ENCODE results near the gene ZNF669. TPM values are rescaled to one million over a fixed set of nuclear protein-coding genes. Genes with fewer than 3 reads are reported as not detected.
A peak's percentile ranks its signal among the peaks of the same experiment; 100 is the strongest.
"Not testable (repeated sequence)": the region's sequence is repeated elsewhere in the genome, so short reads cannot be mapped to it uniquely, and the experiment has no call there.

The ZNF669 gene
- 7.0 TPM for total RNA-seq

GRCh38 chr1:247103859-247104591, at the start of gene ZNF669:
TSS of gene ZNF669 (minus strand) at chr1:247104356. CDS start at chr1:247104199, 157 bp downstream.
- DNase-seq (ENCODE audit: low spot score): peak; percentile 96

GRCh38 chr1:247147781-247148180, 43.6 kb upstream of the ZNF669 start:
- no peak for DNase-seq (ENCODE audit: low spot score)

GRCh38 chr1:247147120-247147519, 43.0 kb upstream of the ZNF669 start:
- not testable (repeated sequence) for DNase-seq (ENCODE audit: low spot score)

DNA sequence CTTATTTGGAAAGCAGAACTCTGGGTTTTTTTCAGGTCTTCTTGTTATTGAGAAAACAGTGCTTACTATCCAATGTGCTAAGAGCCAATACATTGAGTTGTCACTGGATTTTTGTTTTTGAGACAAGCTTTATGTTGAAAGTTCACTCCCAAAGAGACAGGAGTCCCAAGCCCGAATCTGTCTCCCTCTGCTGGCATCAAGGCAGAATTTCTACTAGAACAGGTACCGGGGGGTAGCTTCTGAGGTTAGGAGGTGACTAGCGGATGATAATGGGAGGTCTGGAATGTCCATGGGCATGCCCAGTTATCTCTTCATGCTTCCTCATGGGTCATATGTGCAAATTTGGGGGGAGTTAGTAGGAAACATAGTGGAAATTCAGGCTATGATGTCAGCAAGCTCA, 42.5 kb upstream of the ZNF669 start:
- no peak for DNase-seq (ENCODE audit: low spot score)

- no peak for DNase-seq (ENCODE audit: low spot score)
These were observed 41.1 kb upstream of the ZNF669 start for GRCh38 chr1:247145279-247145678.

- not testable (repeated sequence) for DNase-seq (ENCODE audit: low spot score)
These were observed 35.4 kb upstream of the ZNF669 start for GRCh38 chr1:247139557-247139956.

DNA sequence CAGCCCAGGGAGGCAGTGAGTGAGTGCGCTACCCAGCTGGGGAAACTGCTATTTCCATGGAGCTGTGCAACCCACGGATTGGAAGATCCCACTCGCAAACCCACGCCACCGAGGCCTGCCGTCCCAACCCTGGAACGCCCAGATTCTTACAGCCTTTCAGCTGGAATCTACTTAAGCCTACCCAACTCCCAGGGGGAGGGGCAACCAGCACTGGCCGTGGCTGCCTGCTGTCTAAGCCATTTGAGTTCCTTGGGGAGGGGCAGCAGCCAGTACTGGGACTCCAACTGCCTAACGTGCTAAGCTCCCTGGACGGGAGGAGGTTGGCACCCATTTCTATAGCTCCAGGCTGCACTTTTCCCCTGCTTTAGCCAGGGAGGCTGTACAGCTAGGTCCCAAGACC, 27.1 kb upstream of the ZNF669 start:
- no peak for DNase-seq (ENCODE audit: low spot score)

- not testable (repeated sequence) for DNase-seq (ENCODE audit: low spot score)
These were observed 23.5 kb upstream of the ZNF669 start for GRCh38 chr1:247127519-247128282.

DNA sequence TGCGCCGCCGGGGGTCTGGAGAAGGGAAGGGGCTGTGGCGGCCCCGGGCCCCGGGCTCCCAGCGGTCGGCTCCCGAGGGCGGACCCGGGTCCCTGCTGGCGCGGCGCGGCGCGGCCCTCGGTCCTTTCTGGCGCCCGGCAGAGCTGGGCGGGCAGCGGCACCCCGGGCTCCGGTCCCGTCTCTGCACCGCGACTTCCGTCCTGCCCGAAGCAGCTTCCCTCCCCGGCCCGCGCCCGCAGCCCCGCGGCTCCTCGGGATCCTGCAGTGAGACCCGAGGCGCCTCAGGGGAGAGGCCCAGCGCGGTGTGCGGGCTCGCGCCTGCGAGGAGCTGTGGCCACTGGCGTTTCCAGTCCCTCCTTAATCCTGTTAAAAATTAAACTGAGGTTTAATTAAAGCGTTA, 22.4 kb upstream of the ZNF669 start:
- not testable (repeated sequence) for DNase-seq (ENCODE audit: low spot score)

DNA sequence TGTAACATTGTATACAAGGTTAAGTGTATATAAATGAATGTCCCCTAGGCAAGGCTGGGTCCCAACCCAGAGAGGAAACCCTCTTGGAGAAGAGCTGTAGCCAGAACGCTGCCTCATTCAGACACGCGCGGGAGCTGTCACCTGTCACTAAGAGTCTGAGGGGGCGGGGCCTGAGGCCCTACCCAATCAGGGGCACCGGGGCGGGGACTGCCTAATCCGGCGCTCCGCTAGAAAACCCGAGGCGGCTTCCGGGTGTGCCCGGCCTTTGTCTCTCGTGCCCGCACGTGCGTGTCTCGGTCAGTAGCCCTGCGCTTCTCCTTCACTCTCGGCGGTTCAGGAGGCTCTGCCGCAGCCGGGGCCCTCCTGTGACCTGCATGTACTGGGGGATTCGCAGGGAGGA, 22.0 kb upstream of the ZNF669 start:
- DNase-seq (ENCODE audit: low spot score): not testable (repeated sequence)

GRCh38 chr1:247121382-247121781, 17.2 kb upstream of the ZNF669 start:
- no peak for DNase-seq (ENCODE audit: low spot score)

DNA sequence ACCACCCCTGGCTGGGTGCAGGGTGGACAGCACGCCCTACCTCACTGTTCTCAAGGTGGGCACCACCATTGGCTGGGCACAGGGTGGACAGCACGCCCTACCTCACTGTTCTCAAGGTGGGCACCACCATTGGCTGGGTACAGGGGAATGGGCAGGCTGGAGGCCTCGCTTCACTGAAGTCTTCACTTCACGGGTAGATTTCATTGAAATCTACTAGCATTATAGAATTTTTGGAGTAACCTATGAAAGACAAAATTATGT, 16.2 kb upstream of the ZNF669 start:
- not testable (repeated sequence) for DNase-seq (ENCODE audit: low spot score)

- DNase-seq (ENCODE audit: low spot score): no peak
These were observed 15.6 kb upstream of the ZNF669 start for GRCh38 chr1:247119600-247120407.

GRCh38 chr1:247118946-247119446, 14.8 kb upstream of the ZNF669 start:
- DNase-seq (ENCODE audit: low spot score): no peak

DNA sequence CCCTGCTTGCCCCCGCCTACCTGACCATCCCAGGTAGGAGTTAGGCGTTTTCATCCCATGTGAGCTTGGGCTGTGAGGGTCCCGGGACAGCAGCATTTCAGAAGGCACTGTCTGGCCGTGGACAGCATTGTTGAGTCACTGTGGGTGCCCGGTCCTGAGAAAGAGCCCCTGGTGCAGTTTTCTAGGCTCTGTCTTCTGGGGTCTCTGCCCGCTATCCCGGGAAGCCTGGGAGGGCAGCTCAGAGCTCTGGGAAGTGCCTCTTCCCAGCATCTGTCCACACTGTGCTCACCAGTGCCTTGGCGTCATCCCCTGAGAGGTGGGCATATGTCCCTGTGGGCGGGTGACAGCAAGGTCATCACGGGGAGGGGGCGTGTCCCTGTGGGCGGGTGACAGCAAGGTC, 11.4 kb upstream of the ZNF669 start:
- no peak for DNase-seq (ENCODE audit: low spot score)

- no peak for DNase-seq (ENCODE audit: low spot score)
These were observed 11.0 kb upstream of the ZNF669 start for GRCh38 chr1:247115141-247115510.

DNA sequence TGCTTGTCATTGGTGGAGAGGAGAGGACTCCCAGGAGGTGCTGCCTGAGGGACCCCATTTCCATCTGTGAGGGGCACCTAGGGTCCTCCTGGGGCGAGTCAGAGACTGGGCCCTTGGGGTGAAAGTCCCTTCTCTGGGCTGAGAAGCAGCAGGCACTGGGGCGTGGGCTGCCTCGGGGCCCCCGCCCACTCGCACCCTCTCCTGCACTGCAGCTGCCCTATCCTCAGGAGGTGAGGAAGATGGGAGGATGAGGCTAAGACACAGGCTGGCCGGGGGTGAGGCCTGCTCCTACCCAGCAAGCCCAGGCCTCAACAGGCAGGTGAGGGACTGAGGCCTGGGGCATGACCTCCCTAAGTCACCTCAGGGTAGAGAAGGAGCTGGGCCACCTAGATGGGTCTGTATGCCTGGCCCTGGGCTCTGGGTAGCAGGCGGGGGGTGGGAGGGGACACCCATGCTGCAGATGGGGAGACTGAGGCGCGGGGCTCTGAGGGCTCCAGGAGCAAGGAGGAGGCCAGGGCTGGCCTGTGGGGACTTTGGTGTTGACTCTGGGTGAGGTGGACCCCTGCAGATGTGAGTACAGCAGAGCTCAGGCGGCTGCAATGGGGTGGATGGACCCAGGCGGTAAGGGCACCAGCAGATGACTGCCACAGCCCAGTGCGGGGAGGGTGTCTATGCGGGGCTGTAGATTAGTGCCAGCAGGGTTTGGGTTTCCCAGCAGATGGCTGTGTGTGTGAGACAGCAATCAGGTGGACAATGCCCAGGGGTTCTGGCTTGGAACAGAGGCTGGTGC, 10.4 kb upstream of the ZNF669 start:
- no peak for DNase-seq (ENCODE audit: low spot score)

- DNase-seq (ENCODE audit: low spot score): no peak
These were observed 9.6 kb upstream of the ZNF669 start for GRCh38 chr1:247113733-247114271.

GRCh38 chr1:247113094-247113497, 8.9 kb upstream of the ZNF669 start:
- DNase-seq (ENCODE audit: low spot score): no peak

- no peak for DNase-seq (ENCODE audit: low spot score)
These were observed 8.3 kb upstream of the ZNF669 start for GRCh38 chr1:247112479-247112781.

- DNase-seq (ENCODE audit: low spot score): peak; percentile 52
These were observed 7.7 kb upstream of the ZNF669 start for GRCh38 chr1:247111700-247112478.

Data from mucosa of gallbladder (tissue), 1 donor.